HCEC 1CT (cell line): ENCODE data around the gene MCL1.
A peak's percentile ranks its signal among the peaks of the same experiment; 100 is the strongest.

ENCODE experiments used
- DNase-seq: peaks from one replicate; pipeline ENCODE4 v3.0.0-alpha.2; 2017

Gene MCL1

GRCh38 chr1:150535511-150536287 lies 43.7 kb downstream of the MCL1 start:
- DNase-seq, result peak; percentile 34

DNA sequence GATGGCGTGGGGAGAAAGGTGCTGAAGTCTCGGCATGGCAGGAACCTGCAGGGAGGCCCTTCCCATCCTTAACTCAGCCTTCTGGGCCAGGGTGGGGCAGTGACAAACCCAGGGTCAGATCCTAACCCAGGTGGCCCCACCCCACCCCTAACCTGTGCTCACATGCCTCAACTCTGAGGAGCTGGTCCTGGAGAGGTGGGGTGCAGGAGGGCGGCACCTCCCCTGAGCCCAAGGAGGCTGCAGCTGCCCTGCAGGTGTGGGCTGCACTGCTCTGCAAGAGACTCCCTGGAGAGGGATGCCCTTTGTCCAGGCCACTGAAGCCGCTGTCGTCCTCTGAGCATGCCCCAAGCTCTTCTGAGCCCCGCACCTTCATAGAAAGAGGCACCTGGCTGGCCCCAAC lies 45.4 kb downstream of the MCL1 start:
- DNase-seq, result no peak

DNA sequence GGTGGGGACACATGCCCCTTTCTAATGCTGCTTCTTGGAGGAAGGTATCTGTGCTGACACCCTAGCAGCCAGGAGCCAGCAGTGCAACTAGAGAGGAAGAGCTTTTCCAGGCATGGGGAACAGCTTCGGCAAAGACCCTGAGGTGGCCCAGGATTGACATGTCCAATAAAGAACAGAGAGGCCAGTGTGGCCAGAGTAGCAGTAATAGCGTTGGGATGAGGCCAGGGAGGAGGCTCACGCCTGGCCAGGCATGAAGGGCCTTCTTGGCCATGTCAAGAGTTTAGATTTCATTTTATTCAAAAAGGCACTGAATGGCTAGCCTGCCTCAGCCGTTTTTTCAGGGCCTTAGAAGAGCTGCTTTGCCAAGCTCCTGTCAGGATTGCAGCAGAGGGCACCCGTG lies 46.5 kb downstream of the MCL1 start:
- no peak for DNase-seq

DNA sequence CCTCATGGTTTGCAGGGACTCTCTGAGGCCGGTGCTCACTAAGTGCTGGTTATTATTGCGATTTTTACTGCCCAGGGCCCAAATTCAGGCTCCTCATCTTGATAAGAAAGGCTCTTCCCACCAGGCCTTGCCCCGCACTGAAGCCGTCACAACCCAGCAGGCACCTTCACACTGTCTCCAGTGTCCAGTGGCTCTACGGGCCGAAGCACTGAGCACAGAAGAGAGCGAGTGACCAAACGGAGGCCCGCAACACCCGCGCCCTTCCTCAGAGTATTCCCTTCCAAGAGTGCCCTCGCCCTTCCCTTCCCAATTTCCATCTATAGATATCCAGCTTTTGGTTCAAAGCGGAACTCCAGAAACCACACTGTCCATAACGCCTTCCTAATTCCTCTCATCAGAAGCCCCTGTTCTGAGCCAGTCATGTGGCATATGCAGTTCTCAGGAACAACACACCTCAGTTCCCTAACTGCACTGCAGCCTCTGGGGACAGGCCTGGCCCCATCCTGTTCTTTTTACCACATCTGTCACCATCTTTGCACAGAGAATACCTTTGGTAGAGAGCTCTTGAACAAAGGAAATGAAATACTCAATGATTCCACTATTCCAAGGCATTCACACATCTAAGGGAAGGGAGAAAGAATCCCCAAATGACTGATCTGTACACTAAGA lies 48.8 kb downstream of the MCL1 start:
- no peak for DNase-seq

DNA sequence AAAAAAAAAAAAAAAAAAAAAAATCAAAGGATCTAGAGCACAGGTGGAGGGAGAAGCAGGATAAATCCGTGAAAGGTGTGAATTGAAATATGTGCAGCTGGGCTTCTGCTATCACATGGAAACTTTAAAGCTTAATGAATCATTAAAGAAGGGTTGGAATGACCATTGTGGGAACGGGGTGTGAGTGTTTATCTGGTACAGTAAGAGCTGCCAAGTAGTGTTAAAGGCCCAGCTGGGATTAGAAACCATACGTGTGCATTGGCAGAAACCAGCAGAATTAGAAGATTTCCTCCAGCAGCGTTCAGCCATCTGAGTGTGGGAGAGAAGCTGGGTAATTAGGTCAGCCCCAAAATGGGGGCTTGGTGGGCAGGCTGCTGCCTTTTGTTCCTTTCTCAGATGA lies 50.4 kb downstream of the MCL1 start:
- DNase-seq, result peak; percentile 85

- DNase-seq, result peak; percentile 74
Observed at GRCh38 chr1:150528196-150528595, 51.2 kb downstream of the MCL1 start.

DNA sequence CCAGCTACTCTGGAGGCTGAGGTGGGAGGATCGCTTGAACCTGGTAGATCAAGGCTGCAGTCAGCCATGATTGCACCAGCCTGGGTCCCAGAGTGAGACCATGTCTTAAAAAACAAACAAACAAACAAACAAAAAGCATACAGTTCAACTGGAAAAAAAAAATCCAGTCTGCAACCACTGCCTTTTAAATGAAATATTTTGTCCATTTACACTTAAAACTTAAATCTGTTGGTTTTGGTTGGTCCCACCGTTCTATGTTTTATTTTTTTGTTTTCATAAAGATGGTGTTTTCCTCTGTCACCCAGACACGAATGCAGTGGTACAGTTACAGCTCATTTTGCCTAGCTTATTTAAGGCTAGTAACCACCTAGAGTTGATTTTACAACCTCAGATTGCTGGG lies 54.1 kb downstream of the MCL1 start:
- no peak for DNase-seq
